Stimulated activated CD4-positive, alpha-beta T cell treated with anti-CD3 and anti-CD28 coated beads, Interleukin-12 subunit alpha, Interleukin-12 subunit beta, amount 100 ng/mL, for 4 hours (primary cell): ENCODE data around the gene FABP7.

ENCODE experiments used
- DNase-seq: peaks from one replicate; pipeline ENCODE4 v3.0.0-alpha.2; 2020

Gene FABP7

GRCh38 chr6:122760330-122760729, 19.2 kb upstream of the FABP7 start:
- DNase-seq, result no peak

GRCh38 chr6:122766256-122766655, 13.3 kb upstream of the FABP7 start:
- DNase-seq, result no peak

GRCh38 chr6:122770835-122771601, 8.5 kb upstream of the FABP7 start:
- no peak for DNase-seq

GRCh38 chr6:122772724-122773415, 6.6 kb upstream of the FABP7 start:
- no peak for DNase-seq

- DNase-seq, result no peak
Observed at GRCh38 chr6:122775975-122776374, 3.5 kb upstream of the FABP7 start.

GRCh38 chr6:122778302-122778701, 1.2 kb upstream of the FABP7 start:
- no peak for DNase-seq

GRCh38 chr6:122778985-122779661, 393 bp upstream of the FABP7 start:
- DNase-seq, result no peak

- no peak for DNase-seq
Observed at GRCh38 chr6:122780114-122780513, 598 bp downstream of the FABP7 start.

- DNase-seq, result no peak
Observed at GRCh38 chr6:122781716-122782115, 2.2 kb downstream of the FABP7 start.

GRCh38 chr6:122783401-122783800, 3.9 kb downstream of the FABP7 start:
- DNase-seq, result no peak

- DNase-seq, result no peak
Observed at GRCh38 chr6:122785891-122786290, 6.4 kb downstream of the FABP7 start.

GRCh38 chr6:122787721-122788120, 8.2 kb downstream of the FABP7 start:
- DNase-seq, result no peak

- DNase-seq, result no peak
Observed at GRCh38 chr6:122788208-122788607, 8.7 kb downstream of the FABP7 start.

GRCh38 chr6:122788663-122789181, 9.2 kb downstream of the FABP7 start:
- no peak for DNase-seq

- no peak for DNase-seq
Observed at GRCh38 chr6:122789182-122790027, 9.9 kb downstream of the FABP7 start, which contains the start of gene SMPDL3A. TSS of gene SMPDL3A (plus strand) at chr6:122789258. CDS start at chr6:122789347, 89 bp downstream.

- DNase-seq, result no peak
Observed at GRCh38 chr6:122790028-122790422, 10.5 kb downstream of the FABP7 start.

- no peak for DNase-seq
Observed at GRCh38 chr6:122790423-122791309, 11.2 kb downstream of the FABP7 start.

- DNase-seq, result no peak
Observed at GRCh38 chr6:122791310-122791679, 11.8 kb downstream of the FABP7 start.

GRCh38 chr6:122792766-122793165, 13.2 kb downstream of the FABP7 start:
- DNase-seq, result no peak

- no peak for DNase-seq
Observed at GRCh38 chr6:122797537-122797936, 18.0 kb downstream of the FABP7 start.

- no peak for DNase-seq
Observed at GRCh38 chr6:122798099-122798641, 18.7 kb downstream of the FABP7 start.
